ENCODE results near the gene VPS13A. TPM values are rescaled to one million over a fixed set of nuclear protein-coding genes. Genes with fewer than 3 reads are reported as not detected.
"Not testable (repeated sequence)": the region's sequence is repeated elsewhere in the genome, so short reads cannot be mapped to it uniquely, and the experiment has no call there.

Gene VPS13A
- total and polyA plus RNA-seq, 10 of the 15 experiments (the other 5 are each of a cell fraction or from before 2014, with no cell fraction given), result 10.0 to 35.2 (median 21.1) TPM

- in situ Hi-C loops (cut with MboI), result no loop called here
- no peak overlapping the region for H3K4me3 ChIP-seq
Observed at GRCh38 chr9:77257275-77257674, 79.9 kb downstream of the VPS13A start.

DNA sequence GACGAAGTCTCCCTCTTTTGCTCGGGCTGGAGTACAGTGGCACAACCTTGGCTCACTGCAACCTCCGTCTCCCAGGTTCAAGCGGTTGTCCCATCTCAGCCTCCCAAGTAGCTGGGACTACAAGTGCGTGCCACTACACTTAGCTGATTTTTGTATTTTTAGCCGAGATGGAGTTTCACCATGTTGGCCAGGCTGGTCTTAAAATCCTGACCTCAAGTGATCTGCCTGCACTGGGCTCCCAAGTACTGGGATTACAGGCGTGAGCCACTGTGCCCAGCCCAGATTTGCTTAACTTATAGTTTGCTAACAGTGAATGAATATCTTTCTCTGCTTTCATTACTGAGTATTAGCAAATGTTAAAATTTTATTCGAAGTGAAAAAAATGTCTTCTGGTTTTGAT lies 84.3 kb downstream of the VPS13A start:
- Histone ChIP-seq H4K20me1 (ENCODE audit: control insufficient read depth, insufficient read depth) (no peaks in the 10 kb centered on the region), H3K9ac (ENCODE audit: control insufficient read depth, insufficient read depth, low read length) (no peak overlapping the region), H3K9me3 (replicated peaks; ENCODE audit: control insufficient read depth, insufficient read depth, low read length) (no peaks in the 10 kb centered on the region), H3K36me3 (ENCODE audit: control insufficient read depth in 2 of 2, insufficient read depth in 2 of 2, low read length in 1 of 2) (no peaks in the 10 kb centered on the region; a peak in 1 of 4 replicates), H3K4me2 (ENCODE audit: control insufficient read depth, insufficient read depth) (no peak overlapping the region), H3K27me3 (replicated peaks in 1 of 2; ENCODE audit: control insufficient read depth in 2 of 2, insufficient read depth in 2 of 2, low read length in 1 of 2) (no peaks in the 10 kb centered on the region), H3K27ac (ENCODE audit: control insufficient read depth, insufficient read depth) (no peak overlapping the region), H2AFZ (ENCODE audit: control insufficient read depth, low read depth, low read length) (no peak overlapping the region), H3K4me1 (ENCODE audit: control insufficient read depth, insufficient read depth, low read length) (no peaks in the 10 kb centered on the region), H3K79me2 (ENCODE audit: control insufficient read depth, insufficient read depth, low read length) (no peaks in the 10 kb centered on the region), H3K4me3 (no peak overlapping the region)
- FAIRE-seq (no peak), ATAC-seq (no peak), DNase-seq (ENCODE audit: low read depth, low spot score) (no peak)
- ChIA-PET CTCF (no interaction called here), RAD21 (ENCODE audit: unreplicated experiment) (no interaction called here), POLR2A (no interaction called here), SMC1A (ENCODE audit: uncharacterized antibody, unreplicated experiment) (no interaction called here)
- no peak for TF ChIP-seq NR2C1 (IDR thresholded peaks at IDR 0.05)
- no peak for TF ChIP-seq POLR2A (IDR thresholded peaks at IDR 0.05; ENCODE audit: low read depth, low read length)
- no peak for TF ChIP-seq NBN (IDR thresholded peaks at IDR 0.05)
- WGBS (ENCODE audit: insufficient coverage, insufficient replicate concordance, low lambda C conversion rate, missing lambda C conversion rate), result 97% methylated on average over 8 of the region's 8 CpGs
- in situ Hi-C loops (cut with MboI), result no loop called here
- BruUV-seq (replicated peaks), result no TSS peak
- intact Hi-C loops (cut with micrococcal nuclease; ENCODE audit: unreplicated experiment), result no loop called here

More at GRCh38 chr9:77257275-77257674, 79.9 kb downstream of the VPS13A start:
- DNase-seq (ENCODE audit: low read depth, low spot score) (no peak), ATAC-seq (no peak), FAIRE-seq (no peak)
- H3K9ac ChIP-seq (ENCODE audit: control insufficient read depth, insufficient read depth, low read length), result no peak overlapping the region
- WGBS (ENCODE audit: insufficient coverage, insufficient replicate concordance, low lambda C conversion rate, missing lambda C conversion rate), result 97% methylated on average over 2 of the region's 2 CpGs
- no peaks in the 10 kb centered on the region for H3K9me3 ChIP-seq (replicated peaks; ENCODE audit: control insufficient read depth, insufficient read depth, low read length)
- POLR2A ChIA-PET, result no interaction called here
- H3K79me2 ChIP-seq (ENCODE audit: control insufficient read depth, insufficient read depth, low read length), result no peaks in the 10 kb centered on the region
- no peaks in the 10 kb centered on the region for H3K4me1 ChIP-seq (ENCODE audit: control insufficient read depth, insufficient read depth, low read length)
- BruUV-seq (replicated peaks), result no TSS peak
- H3K36me3 ChIP-seq (ENCODE audit: control insufficient read depth in 2 of 2, insufficient read depth in 2 of 2, low read length in 1 of 2), result no peaks in the 10 kb centered on the region; a peak in 1 of 4 replicates
- no peak overlapping the region for H2AFZ ChIP-seq (ENCODE audit: control insufficient read depth, low read depth, low read length)
- H3K27me3 ChIP-seq (replicated peaks in 1 of 2; ENCODE audit: control insufficient read depth in 2 of 2, insufficient read depth in 2 of 2, low read length in 1 of 2), result no peaks in the 10 kb centered on the region
- intact Hi-C loops (cut with micrococcal nuclease; ENCODE audit: unreplicated experiment), result no loop called here
- CTCF ChIA-PET, result no interaction called here
- SMC1A ChIA-PET (ENCODE audit: uncharacterized antibody, unreplicated experiment), result no interaction called here
- RAD21 ChIA-PET (ENCODE audit: unreplicated experiment), result no interaction called here
- TF ChIP-seq WRNIP1 (IDR thresholded peaks at IDR 0.05; ENCODE audit: borderline replicate concordance, low read depth, low read length), result no peak
- no peak for TF ChIP-seq EGR1 (IDR thresholded peaks at IDR 0.05; ENCODE audit: borderline replicate concordance in 1 of 2, low read depth in 2 of 2, low read length in 2 of 2)
- TF ChIP-seq NBN (IDR thresholded peaks at IDR 0.05), result no peak
- no peak for TF ChIP-seq KDM1A (IDR thresholded peaks at IDR 0.05; ENCODE audit: borderline replicate concordance)
- no peak for TF ChIP-seq EZH2 (IDR thresholded peaks at IDR 0.05; ENCODE audit: borderline replicate concordance, control insufficient read depth, low read depth, low read length)
- no peak for TF ChIP-seq SMAD1 (IDR thresholded peaks at IDR 0.05; ENCODE audit: low read depth, partially characterized antibody)
- TF ChIP-seq SREBF1 (IDR thresholded peaks at IDR 0.05; ENCODE audit: low read length), result no peak
- TF ChIP-seq, protein P1, sequence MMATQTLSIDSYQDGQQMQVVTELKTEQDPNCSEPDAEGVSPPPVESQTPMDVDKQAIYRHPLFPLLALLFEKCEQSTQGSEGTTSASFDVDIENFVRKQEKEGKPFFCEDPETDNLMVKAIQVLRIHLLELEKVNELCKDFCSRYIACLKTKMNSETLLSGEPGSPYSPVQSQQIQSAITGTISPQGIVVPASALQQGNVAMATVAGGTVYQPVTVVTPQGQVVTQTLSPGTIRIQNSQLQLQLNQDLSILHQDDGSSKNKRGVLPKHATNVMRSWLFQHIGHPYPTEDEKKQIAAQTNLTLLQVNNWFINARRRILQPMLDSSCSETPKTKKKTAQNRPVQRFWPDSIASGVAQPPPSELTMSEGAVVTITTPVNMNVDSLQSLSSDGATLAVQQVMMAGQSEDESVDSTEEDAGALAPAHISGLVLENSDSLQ (IDR thresholded peaks at IDR 0.05), result no peak
- no peak for TF ChIP-seq NR2C1 (IDR thresholded peaks at IDR 0.05)
- TF ChIP-seq PML (IDR thresholded peaks at IDR 0.05; ENCODE audit: low read length), result no peak
- no peaks in the 10 kb centered on the region for H4K20me1 ChIP-seq (ENCODE audit: control insufficient read depth, insufficient read depth)
- no peak overlapping the region for H3K4me2 ChIP-seq (ENCODE audit: control insufficient read depth, insufficient read depth)
- H3K27ac ChIP-seq (ENCODE audit: control insufficient read depth, insufficient read depth), result no peak overlapping the region

DNA sequence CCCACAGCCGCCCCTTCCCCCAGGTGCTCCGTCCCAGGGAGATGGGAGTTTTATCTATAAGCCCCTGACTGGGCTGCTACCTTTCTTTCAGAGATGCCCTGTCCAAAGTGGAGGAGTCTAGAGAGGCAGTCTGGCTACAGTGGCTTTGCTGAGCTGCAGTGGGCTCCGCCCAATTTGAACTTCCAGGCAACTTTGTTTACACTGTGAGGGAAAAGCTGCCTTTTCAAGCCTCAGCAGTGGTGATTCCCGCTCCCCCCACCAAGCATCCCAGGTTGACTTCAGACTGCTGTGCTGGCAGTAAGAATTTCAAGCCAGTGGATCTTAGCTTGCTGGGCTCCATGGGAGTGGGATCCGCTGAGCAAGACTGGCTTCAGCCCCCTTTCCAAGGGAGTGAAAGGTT lies 90.4 kb downstream of the VPS13A start:
- H2AFZ ChIP-seq (ENCODE audit: control insufficient read depth, low read depth, low read length); H3K27me3 ChIP-seq (replicated peaks in 1 of 2; ENCODE audit: control insufficient read depth in 2 of 2, insufficient read depth in 2 of 2, low read length in 1 of 2); in situ Hi-C loops (cut with MboI); H3K79me2 ChIP-seq (ENCODE audit: control insufficient read depth, insufficient read depth, low read length); SMC1A ChIA-PET (ENCODE audit: uncharacterized antibody, unreplicated experiment); H3K4me2 ChIP-seq (ENCODE audit: control insufficient read depth, insufficient read depth); H3K36me3 ChIP-seq (ENCODE audit: control insufficient read depth in 2 of 2, insufficient read depth in 2 of 2, low read length in 1 of 2); H4K20me1 ChIP-seq (ENCODE audit: control insufficient read depth, insufficient read depth); H3K9me3 ChIP-seq (replicated peaks; ENCODE audit: control insufficient read depth, insufficient read depth, low read length); H3K27ac ChIP-seq (ENCODE audit: control insufficient read depth, insufficient read depth); BruUV-seq (replicated peaks); DNase-seq (ENCODE audit: low read depth, low spot score); POLR2A ChIA-PET; intact Hi-C loops (cut with micrococcal nuclease; ENCODE audit: unreplicated experiment); ATAC-seq; H3K4me1 ChIP-seq (ENCODE audit: control insufficient read depth, insufficient read depth, low read length); FAIRE-seq; H3K4me3 ChIP-seq; CTCF ChIA-PET; H3K9ac ChIP-seq (ENCODE audit: control insufficient read depth, insufficient read depth, low read length); RAD21 ChIA-PET (ENCODE audit: unreplicated experiment): not testable (repeated sequence)
- 94% methylated on average over 5 of the region's 5 CpGs for WGBS (ENCODE audit: insufficient coverage, insufficient replicate concordance, low lambda C conversion rate, missing lambda C conversion rate)
